ENCODE data around the gene TMEM163. TPM values are rescaled to one million over a fixed set of nuclear protein-coding genes. Genes with fewer than 3 reads are reported as not detected.

Gene TMEM163
- polyA plus RNA-seq, 5 donors, result 4.8 to 13.6 (median 8.4) TPM

DNA sequence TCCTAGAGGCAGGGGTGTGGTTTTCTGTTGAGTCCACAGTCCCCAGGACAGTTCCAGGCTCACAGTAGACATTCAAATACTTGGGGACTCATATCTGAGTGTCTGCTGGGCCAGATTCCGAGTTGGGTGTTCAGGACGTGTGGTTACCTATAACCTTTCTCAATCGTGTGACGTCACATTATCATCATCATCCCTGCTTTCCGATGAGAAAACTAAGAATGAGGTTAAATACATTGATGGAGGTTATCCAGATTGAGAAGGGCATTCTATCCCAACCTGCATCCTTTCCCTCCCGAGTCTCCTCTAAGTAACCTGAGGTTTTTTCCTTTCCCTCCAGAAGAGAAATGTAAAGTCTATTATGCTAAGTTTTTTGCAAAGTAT, 260.3 kb downstream of the TMEM163 start:
- DNase-seq, result no peak

GRCh38 chr2:134457765-134458472, 260.9 kb downstream of the TMEM163 start:
- no peak for DNase-seq

DNA sequence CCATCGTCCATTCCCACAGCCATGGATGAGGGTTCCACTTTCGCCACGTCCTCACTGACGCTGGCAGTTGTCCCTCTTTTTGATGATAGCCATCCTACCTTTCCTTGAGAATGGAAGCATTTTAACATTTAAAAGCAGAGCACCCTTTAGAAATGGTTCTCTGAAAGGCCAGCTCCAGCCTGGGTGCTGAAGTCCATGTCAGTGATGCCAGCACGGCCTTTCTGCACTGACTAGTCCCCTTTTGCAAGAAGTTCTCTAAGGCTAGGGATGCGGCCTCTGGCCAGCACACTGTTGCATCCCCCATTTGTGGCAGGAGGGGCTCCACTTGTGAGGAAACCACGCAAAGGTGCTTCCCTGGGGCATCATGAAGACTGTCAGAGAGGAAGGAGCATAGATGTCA, 261.4 kb downstream of the TMEM163 start:
- DNase-seq, result no peak

DNA sequence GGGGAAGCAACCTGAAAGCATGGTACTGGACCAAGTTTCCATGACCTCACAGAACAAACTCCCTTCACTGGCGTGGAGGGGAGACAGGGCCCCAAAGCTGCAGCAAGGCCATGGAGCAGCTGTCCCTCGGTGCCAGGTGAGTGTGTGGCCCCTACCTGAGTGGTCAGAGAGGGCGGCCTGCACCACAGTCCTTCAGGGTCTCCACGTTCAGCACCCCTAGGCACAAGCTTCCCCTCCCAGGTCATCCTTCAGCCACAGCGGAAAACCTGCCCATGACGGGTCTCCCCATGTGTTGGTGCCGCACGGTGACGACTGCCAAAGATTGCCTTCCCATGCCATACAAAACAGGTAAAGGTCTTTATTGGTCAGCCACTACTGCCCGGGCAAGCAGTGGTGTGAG, 263.4 kb downstream of the TMEM163 start:
- DNase-seq, result no peak

DNA sequence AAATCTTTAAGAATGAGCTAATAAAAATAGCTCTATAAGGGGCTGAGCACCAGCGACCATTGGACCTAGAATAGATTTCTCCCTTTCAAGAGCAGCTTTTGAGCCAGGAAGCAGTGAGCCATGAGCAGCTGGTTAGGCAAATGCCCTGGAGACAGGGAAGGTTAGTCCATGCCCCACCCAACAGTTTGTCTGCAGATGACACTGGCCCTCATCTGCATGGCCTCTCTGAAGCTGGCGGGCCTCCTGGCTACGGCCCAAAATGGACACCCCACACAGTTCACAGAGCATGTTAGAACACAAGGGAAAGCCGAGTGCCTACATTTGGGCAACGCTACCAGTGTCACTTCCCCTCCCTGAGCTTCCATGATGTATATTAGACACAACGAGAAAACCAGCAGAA, 263.9 kb downstream of the TMEM163 start:
- no peak for DNase-seq

DNA sequence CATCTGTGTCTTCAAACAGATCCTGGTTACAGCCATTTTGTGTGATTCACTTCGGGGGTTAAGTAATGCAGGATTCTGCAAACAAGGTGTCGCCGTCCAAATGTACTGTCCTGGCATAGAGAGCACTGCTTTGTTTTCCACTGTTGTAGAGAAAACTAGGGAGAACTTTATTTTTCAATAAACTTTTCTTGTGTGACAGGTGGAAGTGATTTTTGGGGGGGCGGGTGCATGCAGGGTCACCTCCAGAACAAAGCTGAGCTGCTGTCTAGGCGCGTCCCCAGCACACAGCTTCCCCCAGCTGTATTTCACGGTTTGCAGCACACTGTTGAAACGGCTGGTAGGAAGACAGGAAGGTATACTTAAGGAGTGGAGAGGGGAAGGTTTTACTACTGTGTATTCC, 264.4 kb downstream of the TMEM163 start:
- no peak for DNase-seq

GRCh38 chr2:134453973-134454372, 264.8 kb downstream of the TMEM163 start:
- DNase-seq, result no peak

DNA sequence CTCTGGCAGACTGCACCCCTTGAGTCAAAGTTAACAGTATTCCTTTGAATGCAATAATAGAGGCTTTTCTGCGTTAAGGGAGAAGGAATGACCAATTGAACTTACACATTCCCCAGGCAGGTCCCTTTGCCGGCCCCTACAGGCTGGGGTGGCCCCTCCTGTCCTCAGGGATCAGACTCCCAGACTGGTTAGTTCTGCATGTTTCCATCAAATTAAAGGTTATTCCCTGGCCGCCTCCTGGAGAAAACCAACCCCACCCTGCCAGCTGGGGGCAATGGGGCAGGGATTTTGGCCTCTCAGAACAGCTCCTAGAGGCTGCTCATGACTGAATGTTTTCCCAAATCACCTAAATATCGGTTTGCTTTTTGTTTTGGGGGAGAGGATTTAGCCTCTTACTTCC, 265.3 kb downstream of the TMEM163 start:
- DNase-seq, result no peak

DNA sequence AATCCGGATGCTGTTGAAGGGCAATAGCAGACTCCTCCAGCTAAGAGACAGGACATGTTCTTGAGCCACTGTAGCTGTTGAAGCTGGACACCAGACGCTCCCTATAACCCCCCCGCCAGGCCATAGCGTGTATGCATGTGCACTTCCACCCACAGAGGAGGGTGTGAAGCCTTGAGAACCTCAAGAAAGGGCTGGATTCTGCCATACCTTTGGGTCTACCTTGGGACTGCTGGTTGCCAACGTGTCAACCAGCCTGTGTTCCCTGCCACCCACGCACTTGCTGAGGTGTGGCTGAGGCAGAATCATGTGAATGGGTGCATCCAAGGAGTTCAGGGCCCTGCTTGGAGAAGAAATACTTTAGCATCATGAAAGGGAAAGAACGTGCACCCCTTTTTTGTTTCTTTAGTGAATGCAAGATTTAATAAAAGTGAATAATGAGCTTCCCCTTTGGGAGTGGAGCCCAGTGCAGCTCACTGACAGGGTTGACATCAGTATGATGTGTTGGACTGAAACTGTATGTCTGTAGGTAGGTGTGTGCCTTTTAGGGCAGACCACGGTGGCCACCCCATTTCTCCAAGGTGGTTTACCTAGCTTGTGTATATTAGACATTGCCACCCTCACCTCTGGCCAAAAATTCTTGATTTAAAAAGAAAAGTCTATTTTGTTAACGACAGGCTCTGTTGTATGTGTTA, 266.6 kb downstream of the TMEM163 start:
- DNase-seq, result no peak

GRCh38 chr2:134451347-134451630, 267.5 kb downstream of the TMEM163 start:
- DNase-seq, result no peak

- no peak for DNase-seq
Measured at GRCh38 chr2:134449751-134450513, 268.9 kb downstream of the TMEM163 start.

DNA sequence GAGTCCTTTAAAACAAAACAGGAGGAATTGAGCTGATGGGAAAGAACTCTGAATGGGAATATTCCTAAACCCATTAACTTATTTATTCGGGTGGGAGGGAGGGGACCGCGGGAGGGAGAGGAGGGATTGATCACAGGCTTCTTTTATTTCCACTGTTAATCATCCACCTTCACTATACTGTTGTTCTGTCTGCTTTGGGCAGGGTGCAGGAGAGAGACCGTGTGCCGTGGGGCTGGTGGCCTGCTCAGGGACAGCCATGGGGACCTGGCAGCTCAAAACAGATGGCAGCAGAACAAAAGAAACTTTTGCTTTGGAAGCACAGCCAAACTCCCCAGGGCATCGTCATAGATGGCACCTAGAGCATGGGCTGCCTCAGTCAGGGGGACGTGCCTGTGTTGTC, 269.6 kb downstream of the TMEM163 start:
- no peak for DNase-seq

- no peak for DNase-seq
Measured at GRCh38 chr2:134448650-134449049, 270.1 kb downstream of the TMEM163 start.

DNA sequence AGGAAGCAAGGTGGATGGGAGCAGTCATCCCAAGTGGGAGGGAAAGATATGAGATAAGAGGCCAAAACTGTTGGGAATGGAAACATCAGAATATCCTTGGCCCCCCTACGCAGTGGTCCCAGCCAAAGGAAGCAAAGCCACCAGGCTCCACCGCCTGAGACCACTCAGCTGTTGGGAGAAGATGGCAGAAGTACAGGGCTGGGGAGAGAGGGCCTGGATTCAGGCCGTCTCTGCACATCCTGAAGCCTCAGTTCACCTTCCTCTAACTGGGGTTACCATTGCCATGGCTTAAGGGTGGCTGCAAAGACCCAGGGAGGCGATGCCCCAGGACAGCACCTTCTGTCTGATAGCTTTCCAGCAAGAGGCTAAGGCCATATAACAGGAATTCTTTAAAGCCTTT, 271.1 kb downstream of the TMEM163 start:
- DNase-seq, result no peak

- DNase-seq, result no peak
Measured at GRCh38 chr2:134446383-134447017, 272.3 kb downstream of the TMEM163 start.

GRCh38 chr2:134445985-134446382, 272.8 kb downstream of the TMEM163 start:
- no peak for DNase-seq

DNA sequence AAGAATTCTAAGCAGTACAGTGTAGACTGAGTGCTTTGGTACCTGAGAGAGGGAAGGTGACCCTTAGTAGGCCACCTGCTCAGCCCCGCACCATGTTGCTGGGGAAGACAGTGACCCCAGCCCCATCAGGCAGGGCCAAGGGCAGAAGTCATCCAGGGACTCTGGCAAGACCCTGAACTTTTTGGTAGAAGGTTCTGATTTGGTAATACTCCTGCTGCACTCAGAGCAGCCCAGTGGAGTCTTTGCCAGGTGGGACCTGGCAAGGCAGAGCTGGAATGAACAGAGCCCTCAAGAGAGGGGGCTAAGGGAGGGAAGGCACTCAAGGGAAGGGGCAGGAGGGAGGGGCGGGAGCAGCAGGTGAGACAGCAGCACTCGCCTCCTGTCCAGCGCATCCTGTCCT, 273.7 kb downstream of the TMEM163 start:
- no peak for DNase-seq

DNA sequence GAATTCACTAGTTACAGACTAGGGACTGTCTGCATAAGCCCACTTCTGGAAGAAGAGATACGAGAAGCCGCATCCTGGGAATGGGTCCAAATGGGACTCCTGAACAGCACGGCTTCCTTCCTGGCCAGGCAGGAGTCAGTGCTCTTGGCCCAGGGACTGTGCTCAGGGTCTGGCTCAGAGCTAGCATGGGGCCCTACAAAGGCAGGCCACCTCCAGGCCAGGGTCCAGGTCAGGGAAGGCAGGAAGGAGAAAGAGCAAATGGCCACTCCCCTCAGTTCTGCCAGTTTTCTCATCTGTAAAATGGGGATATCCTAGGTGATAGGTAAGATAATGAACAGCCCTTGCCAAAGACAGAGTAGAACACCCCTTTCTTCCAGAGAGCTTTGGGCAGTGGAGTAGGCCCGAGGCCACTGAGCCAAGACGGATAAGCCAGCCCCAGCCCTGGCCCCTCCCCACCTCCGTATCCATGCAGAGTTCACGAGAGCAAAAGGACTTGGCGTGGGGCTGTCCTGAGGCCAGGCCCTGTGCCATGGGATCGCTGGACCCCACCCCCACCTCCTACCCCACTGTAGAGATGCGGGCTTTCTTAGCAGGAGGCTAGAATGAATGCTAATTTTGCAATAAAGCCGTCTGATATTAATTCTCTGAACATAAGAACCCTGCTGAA, 274.9 kb downstream of the TMEM163 start:
- no peak for DNase-seq

- no peak for DNase-seq
Measured at GRCh38 chr2:134441153-134441863, 277.5 kb downstream of the TMEM163 start.

DNA sequence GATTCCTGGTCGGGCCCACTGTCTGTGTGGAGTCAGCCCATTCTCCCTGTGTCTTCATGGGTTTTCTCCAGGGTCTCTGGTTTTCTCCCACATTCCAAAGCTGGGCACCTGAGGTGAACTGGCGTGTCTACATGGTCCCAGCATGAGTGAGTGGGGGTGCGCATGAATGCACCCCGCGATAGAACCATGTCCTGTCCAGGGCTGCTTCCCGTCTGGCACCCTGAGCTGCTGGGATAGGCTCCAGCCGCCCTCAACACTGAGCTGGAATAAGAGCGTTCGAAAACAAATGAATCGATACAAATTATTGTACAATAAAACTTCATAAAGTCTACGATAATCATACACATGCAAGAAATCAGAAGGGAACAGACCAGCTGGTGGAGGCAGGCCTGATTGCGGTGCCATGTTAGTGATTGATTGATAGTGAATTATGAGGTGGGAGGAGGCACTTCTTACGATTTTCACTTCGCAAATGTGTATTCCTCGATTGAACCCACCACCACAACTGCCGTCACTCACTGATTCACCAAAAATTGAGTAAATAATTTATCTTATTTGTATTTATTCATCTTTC, 278.4 kb downstream of the TMEM163 start:
- no peak for DNase-seq

DNA sequence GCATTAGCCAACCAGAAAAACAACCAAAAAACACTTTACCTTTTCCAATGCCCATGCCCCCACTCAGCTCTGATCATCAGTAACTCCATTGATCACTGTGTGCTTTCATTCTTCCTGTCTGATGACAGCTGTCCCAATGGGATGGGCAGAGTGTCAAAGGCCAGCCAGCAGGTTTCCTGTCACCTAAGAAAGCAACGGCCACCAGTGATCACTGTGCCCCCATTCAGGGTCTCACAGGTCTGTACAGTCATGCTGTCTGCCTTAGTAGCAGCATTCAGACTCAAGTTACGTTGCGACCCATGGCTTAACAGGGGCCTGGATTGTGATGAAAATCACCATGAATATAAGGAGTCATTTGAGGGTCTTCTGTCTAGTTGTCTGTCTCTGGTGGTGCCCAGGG, 280.4 kb downstream of the TMEM163 start:
- DNase-seq, result no peak
